HCT116 (cell line): ENCODE data around the gene MAP7.
A peak's percentile ranks its signal among the peaks of the same experiment; 100 is the strongest.

Source experiments
- POLR2A ChIP-seq: IDR thresholded peaks from 2 replicates; pipeline ENCODE4 v1.7.0; 2011; ENCODE audit warnings: borderline replicate concordance; ENCODE audit not compliant: insufficient read depth, insufficient read length; ENCODE audit errors: extremely low read depth
- POLR2AphosphoS5 ChIP-seq: IDR thresholded peaks from 2 replicates; pipeline ENCODE4 v1.6.1; 2011; ENCODE audit warnings: mild to moderate bottlenecking, low read depth, low read length, moderate library complexity
- SP1 ChIP-seq: IDR thresholded peaks from 2 replicates; pipeline ENCODE4 v1.6.1; 2012; ENCODE audit warnings: low read depth
- YY1 ChIP-seq: IDR thresholded peaks from 2 replicates; pipeline ENCODE4 v1.6.1; 2011; ENCODE audit warnings: low read length, low read depth, moderate library complexity, mild to moderate bottlenecking; ENCODE audit not compliant: insufficient replicate concordance; ENCODE audit errors: extremely low read depth
- TF ChIP-seq, protein P1 (sequence below), 3 experiments: fragments of 200-600 bp in 1 of 3; sonication (generic) in 1 of 3; IDR thresholded peaks in 2 of 3; conservative IDR thresholded peaks in 1 of 3; 2 replicates each; pipeline ENCODE4 v1.5.1; 2012 to 2017; ENCODE audit warnings: low read depth in 2 of 3, low read length in 2 of 3, antibody characterized with exemption in 1 of 3, borderline replicate concordance in 1 of 3, control low read depth in 1 of 3, mild to moderate bottlenecking in 1 of 3, mixed read lengths in 1 of 3, mixed run types in 1 of 3, moderate library complexity in 1 of 3; ENCODE audit not compliant: insufficient read depth in 1 of 3

GRCh38 chr6:136378888-136379287 is 171.3 kb downstream of the MAP7 start:
- no peak for TF ChIP-seq POLR2AphosphoS5
- TF ChIP-seq, protein P1, sequence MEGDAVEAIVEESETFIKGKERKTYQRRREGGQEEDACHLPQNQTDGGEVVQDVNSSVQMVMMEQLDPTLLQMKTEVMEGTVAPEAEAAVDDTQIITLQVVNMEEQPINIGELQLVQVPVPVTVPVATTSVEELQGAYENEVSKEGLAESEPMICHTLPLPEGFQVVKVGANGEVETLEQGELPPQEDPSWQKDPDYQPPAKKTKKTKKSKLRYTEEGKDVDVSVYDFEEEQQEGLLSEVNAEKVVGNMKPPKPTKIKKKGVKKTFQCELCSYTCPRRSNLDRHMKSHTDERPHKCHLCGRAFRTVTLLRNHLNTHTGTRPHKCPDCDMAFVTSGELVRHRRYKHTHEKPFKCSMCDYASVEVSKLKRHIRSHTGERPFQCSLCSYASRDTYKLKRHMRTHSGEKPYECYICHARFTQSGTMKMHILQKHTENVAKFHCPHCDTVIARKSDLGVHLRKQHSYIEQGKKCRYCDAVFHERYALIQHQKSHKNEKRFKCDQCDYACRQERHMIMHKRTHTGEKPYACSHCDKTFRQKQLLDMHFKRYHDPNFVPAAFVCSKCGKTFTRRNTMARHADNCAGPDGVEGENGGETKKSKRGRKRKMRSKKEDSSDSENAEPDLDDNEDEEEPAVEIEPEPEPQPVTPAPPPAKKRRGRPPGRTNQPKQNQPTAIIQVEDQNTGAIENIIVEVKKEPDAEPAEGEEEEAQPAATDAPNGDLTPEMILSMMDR (IDR thresholded peaks at IDR 0.05 in 2 of 3, conservative IDR thresholded peaks at IDR 0.05 in 1 of 3; ENCODE audit: borderline replicate concordance in 1 of 3, insufficient read depth in 1 of 3, low read depth in 2 of 3, low read length in 2 of 3): peak in 1 of 3 experiments; percentile 47; a peak in 2 of 6 replicates
- no peak for TF ChIP-seq POLR2A
- no peak for TF ChIP-seq YY1
- TF ChIP-seq SP1: no peak
